ENCODE data around the gene HDAC5. TPM values are rescaled to one million over a fixed set of nuclear protein-coding genes. Genes with fewer than 3 reads are reported as not detected.
"Not testable (repeated sequence)": the region's sequence is repeated elsewhere in the genome, so short reads cannot be mapped to it uniquely, and the experiment has no call there.

Gene HDAC5
- total and polyA plus RNA-seq, 2 donors from 2014 or later = 25.3 to 35.6 TPM

- intact Hi-C loops (cut with DNase I) = no loop called here
- H3K27ac ChIP-seq (ENCODE audit: low read depth in 2 of 2, low read length in 2 of 2) = peak overlapping the region in 1 of 2 donors; percentile 45
- DNase-seq (peak in 1 of 5 donors; percentile 57), FAIRE-seq (no peak)
- peaks cover 0 to 28% (median 16%) of the 10 kb centered on the region in 3 donors for H3K4me1 ChIP-seq (ENCODE audit: control insufficient read depth in 2 of 3, insufficient read depth in 2 of 3, low read depth in 1 of 3, low read length in 3 of 3)
- no peak overlapping the region for H3K9ac ChIP-seq (ENCODE audit: low read length in 3 of 3)
- no peaks in the 10 kb centered on the region for H3K27me3 ChIP-seq (ENCODE audit: control insufficient read depth, insufficient read depth, low read length)
- H3K9me3 ChIP-seq (ENCODE audit: control insufficient read depth in 2 of 3, insufficient read depth in 1 of 3, low read length in 3 of 3) = no peaks in the 10 kb centered on the region
- H3K36me3 ChIP-seq (ENCODE audit: control insufficient read depth in 2 of 3, insufficient read depth in 3 of 3, low read length in 3 of 3) = peaks cover 0 to 12% (median 2%) of the 10 kb centered on the region in 3 donors
- TF ChIP-seq CTCF (IDR thresholded peaks at IDR 0.05; ENCODE audit: borderline replicate concordance, extremely low read depth, insufficient read depth) = no peak
- H3K4me3 ChIP-seq (ENCODE audit: low read length in 3 of 3) = no peak overlapping the region
These were observed 84.8 kb downstream of the HDAC5 start for GRCh38 chr17:44038604-44039011.

GRCh38 chr17:44037471-44037870, 86.0 kb downstream of the HDAC5 start:
- DNase-seq (no peak), FAIRE-seq (no peak)
- no peaks in the 10 kb centered on the region for H3K9me3 ChIP-seq (ENCODE audit: control insufficient read depth in 2 of 3, insufficient read depth in 1 of 3, low read length in 3 of 3)
- H3K4me3 ChIP-seq (ENCODE audit: low read length in 3 of 3) = no peak overlapping the region
- H3K27me3 ChIP-seq (ENCODE audit: control insufficient read depth, insufficient read depth, low read length) = no peaks in the 10 kb centered on the region
- no peak for TF ChIP-seq CTCF (IDR thresholded peaks at IDR 0.05; ENCODE audit: borderline replicate concordance, extremely low read depth, insufficient read depth)
- H3K27ac ChIP-seq (ENCODE audit: low read depth in 2 of 2, low read length in 2 of 2) = no peak overlapping the region
- no peak overlapping the region for H3K9ac ChIP-seq (ENCODE audit: low read length in 3 of 3)
- H3K4me1 ChIP-seq (ENCODE audit: control insufficient read depth in 2 of 3, insufficient read depth in 2 of 3, low read depth in 1 of 3, low read length in 3 of 3) = peaks cover 0 to 30% (median 19%) of the 10 kb centered on the region in 3 donors
- H3K36me3 ChIP-seq (ENCODE audit: control insufficient read depth in 2 of 3, insufficient read depth in 3 of 3, low read length in 3 of 3) = peaks cover 0 to 14% (median 2%) of the 10 kb centered on the region in 3 donors
- intact Hi-C loops (cut with DNase I) = no loop called here

- intact Hi-C loops (cut with DNase I); H3K9me3 ChIP-seq (ENCODE audit: control insufficient read depth in 2 of 3, insufficient read depth in 1 of 3, low read length in 3 of 3); H3K27ac ChIP-seq (ENCODE audit: low read depth in 2 of 2, low read length in 2 of 2); H3K9ac ChIP-seq (ENCODE audit: low read length in 3 of 3); DNase-seq; FAIRE-seq; H3K4me3 ChIP-seq (ENCODE audit: low read length in 3 of 3); H3K27me3 ChIP-seq (ENCODE audit: control insufficient read depth, insufficient read depth, low read length): not testable (repeated sequence)
- Histone ChIP-seq H3K4me1 (ENCODE audit: control insufficient read depth in 2 of 3, insufficient read depth in 2 of 3, low read depth in 1 of 3, low read length in 3 of 3) (peaks cover 0 to 20% (median 11%) of the 10 kb centered on the region in 3 donors), H3K36me3 (ENCODE audit: control insufficient read depth in 2 of 3, insufficient read depth in 3 of 3, low read length in 3 of 3) (peaks cover 0 to 18% (median 9%) of the 10 kb centered on the region in 3 donors)
These were observed 88.8 kb downstream of the HDAC5 start for GRCh38 chr17:44034688-44035087.

- DNase-seq (peak in 1 of 5 donors; percentile 45), FAIRE-seq (no peak)
- H3K9me3 ChIP-seq (ENCODE audit: control insufficient read depth in 2 of 3, insufficient read depth in 1 of 3, low read length in 3 of 3) = no peaks in the 10 kb centered on the region
- H3K27me3 ChIP-seq (ENCODE audit: control insufficient read depth, insufficient read depth, low read length) = no peaks in the 10 kb centered on the region
- no peak for TF ChIP-seq CTCF (IDR thresholded peaks at IDR 0.05; ENCODE audit: borderline replicate concordance, extremely low read depth, insufficient read depth)
- H3K9ac ChIP-seq (ENCODE audit: low read length in 3 of 3) = no peak overlapping the region
- peak overlapping the region; percentile 14 to 82 for H3K27ac ChIP-seq (ENCODE audit: low read depth in 2 of 2, low read length in 2 of 2)
- intact Hi-C loops (cut with DNase I) = no loop called here
- peak overlapping the region in 2 of 3 donors; percentile 2 to 43 for H3K4me3 ChIP-seq (ENCODE audit: low read length in 3 of 3)
- peaks cover 0 to 17% (median 9%) of the 10 kb centered on the region in 3 donors for H3K36me3 ChIP-seq (ENCODE audit: control insufficient read depth in 2 of 3, insufficient read depth in 3 of 3, low read length in 3 of 3)
- H3K4me1 ChIP-seq (ENCODE audit: control insufficient read depth in 2 of 3, insufficient read depth in 2 of 3, low read depth in 1 of 3, low read length in 3 of 3) = peaks cover 0 to 18% (median 10%) of the 10 kb centered on the region in 3 donors
These were observed 89.5 kb downstream of the HDAC5 start for GRCh38 chr17:44033861-44034408.

Measured in kidney (tissue), 14 donors.